DOHH2 (cell line): Measurements from ENCODE around the gene TSPAN4.
A peak's percentile ranks its signal among the peaks of the same experiment; 100 is the strongest.

ENCODE experiments used
- H3F3A ChIP-seq: fragments of 200-600 bp; sonication (generic), shearing (Covaris generic); 2 replicates; pipeline ENCODE4 v1.6.0; 2016; ENCODE audit warnings: antibody characterized with exemption, mild to moderate bottlenecking; ENCODE audit not compliant: control insufficient read depth, insufficient read depth
- H3K27ac ChIP-seq: fragments of 200-600 bp; sonication (generic); 2 replicates; pipeline ENCODE4 v1.5.1; 2014; ENCODE audit warnings: low read depth, mild to moderate bottlenecking, low read length, moderate library complexity
- H3K27me3 ChIP-seq: fragments of 200-600 bp; sonication (generic); 2 replicates; pipeline ENCODE4 v1.6.1; 2014; ENCODE audit warnings: mild to moderate bottlenecking, low read length, mixed read lengths; ENCODE audit not compliant: control insufficient read depth
- H3K36me3 ChIP-seq: fragments of 200-600 bp; sonication (generic); 2 replicates; pipeline ENCODE4 v1.6.1; 2014; ENCODE audit warnings: mild to moderate bottlenecking, low read length, moderate library complexity, mixed read lengths; ENCODE audit not compliant: control insufficient read depth
- H3K4me1 ChIP-seq: fragments of 200-600 bp; sonication (generic); 2 replicates; pipeline ENCODE4 v1.6.1; 2014; ENCODE audit warnings: mild to moderate bottlenecking, low read length, mixed read lengths; ENCODE audit not compliant: control insufficient read depth
- H3K4me2 ChIP-seq: fragments of 200-600 bp; sonication (generic); 2 replicates; pipeline ENCODE4 v1.6.0; 2014; ENCODE audit warnings: mild to moderate bottlenecking, low read length, moderate library complexity
- H3K4me3 ChIP-seq: fragments of 200-600 bp; sonication (generic); 2 replicates; pipeline ENCODE4 v1.5.1; 2014; ENCODE audit warnings: mild to moderate bottlenecking, low read length, mixed read lengths
- H3K79me2 ChIP-seq: fragments of 200-600 bp; sonication (generic); 2 replicates; pipeline ENCODE4 v1.6.1; 2014; ENCODE audit warnings: mild to moderate bottlenecking, low read length, mixed read lengths; ENCODE audit not compliant: control insufficient read depth
- H3K9me2 ChIP-seq: fragments of 200-600 bp; sonication (generic); replicated peaks from 2 replicates; pipeline ENCODE4 v1.6.1; 2014; ENCODE audit warnings: mild to moderate bottlenecking, low read length, mixed read lengths; ENCODE audit not compliant: control insufficient read depth
- H3K9me3 ChIP-seq: fragments of 200-600 bp; sonication (generic); 2 replicates; pipeline ENCODE4 v1.6.1; 2014; ENCODE audit warnings: antibody characterized with exemption, low read length, mixed read lengths; ENCODE audit not compliant: control insufficient read depth, insufficient read depth
- H4K20me1 ChIP-seq: fragments of 200-600 bp; sonication (generic); 2 replicates; pipeline ENCODE4 v1.6.0; 2014; ENCODE audit warnings: low read depth, mild to moderate bottlenecking, antibody characterized with exemption, low read length, moderate library complexity; ENCODE audit not compliant: control insufficient read depth, insufficient read depth
- EZH2phosphoT487 ChIP-seq: fragments of 200-600 bp; sonication (generic); IDR thresholded peaks from 2 replicates; pipeline ENCODE4 v1.6.1; 2017; ENCODE audit warnings: borderline replicate concordance, mild to moderate bottlenecking, antibody characterized with exemption, low read length, moderate library complexity, mixed read lengths
- TF ChIP-seq, protein P1 (sequence below): fragments of 200-600 bp; sonication (generic); IDR thresholded peaks from one replicate; pipeline ENCODE4 v1.5.1; 2014; ENCODE audit warnings: antibody characterized with exemption, mild to moderate bottlenecking, low read depth, low read length; ENCODE audit not compliant: poor library complexity, severe bottlenecking

Gene TSPAN4

GRCh38 chr11:794013-794765 is 48.5 kb upstream of the TSPAN4 start:
- no peak overlapping the region for H3K4me3 ChIP-seq
- H3K9me2 ChIP-seq = no peaks in the 10 kb centered on the region
- peaks cover 15% of the 10 kb centered on the region; the same call in 1 of the 2 replicates for H3F3A ChIP-seq
- peaks cover 17% of the 10 kb centered on the region; the same call in 1 of the 2 replicates for H3K36me3 ChIP-seq
- no peak overlapping the region for H3K27ac ChIP-seq
- H3K79me2 ChIP-seq = peaks cover 25% of the 10 kb centered on the region
- TF ChIP-seq, protein P1, sequence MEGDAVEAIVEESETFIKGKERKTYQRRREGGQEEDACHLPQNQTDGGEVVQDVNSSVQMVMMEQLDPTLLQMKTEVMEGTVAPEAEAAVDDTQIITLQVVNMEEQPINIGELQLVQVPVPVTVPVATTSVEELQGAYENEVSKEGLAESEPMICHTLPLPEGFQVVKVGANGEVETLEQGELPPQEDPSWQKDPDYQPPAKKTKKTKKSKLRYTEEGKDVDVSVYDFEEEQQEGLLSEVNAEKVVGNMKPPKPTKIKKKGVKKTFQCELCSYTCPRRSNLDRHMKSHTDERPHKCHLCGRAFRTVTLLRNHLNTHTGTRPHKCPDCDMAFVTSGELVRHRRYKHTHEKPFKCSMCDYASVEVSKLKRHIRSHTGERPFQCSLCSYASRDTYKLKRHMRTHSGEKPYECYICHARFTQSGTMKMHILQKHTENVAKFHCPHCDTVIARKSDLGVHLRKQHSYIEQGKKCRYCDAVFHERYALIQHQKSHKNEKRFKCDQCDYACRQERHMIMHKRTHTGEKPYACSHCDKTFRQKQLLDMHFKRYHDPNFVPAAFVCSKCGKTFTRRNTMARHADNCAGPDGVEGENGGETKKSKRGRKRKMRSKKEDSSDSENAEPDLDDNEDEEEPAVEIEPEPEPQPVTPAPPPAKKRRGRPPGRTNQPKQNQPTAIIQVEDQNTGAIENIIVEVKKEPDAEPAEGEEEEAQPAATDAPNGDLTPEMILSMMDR = no peak
- no peak for TF ChIP-seq EZH2phosphoT487
- H3K27me3 ChIP-seq = no peaks in the 10 kb centered on the region
- no peaks in the 10 kb centered on the region for H3K9me3 ChIP-seq
- H3K4me1 ChIP-seq = peaks cover 37% of the 10 kb centered on the region
- no peak overlapping the region; the same call in 1 of the 2 replicates for H3K4me2 ChIP-seq
- H4K20me1 ChIP-seq = peaks cover 4% of the 10 kb centered on the region; the same call in 1 of the 2 replicates

- H3K9me2 ChIP-seq = no peaks in the 10 kb centered on the region
- peaks cover 25% of the 10 kb centered on the region; the same call in 1 of the 2 replicates for H3K36me3 ChIP-seq
- H3K4me3 ChIP-seq = peak overlapping the region; percentile 93
- TF ChIP-seq, protein P1 = no peak
- no peak for TF ChIP-seq EZH2phosphoT487
- H3K79me2 ChIP-seq = peaks cover 25% of the 10 kb centered on the region
- peak overlapping the region; percentile 97 for H3K4me2 ChIP-seq
- H3K9me3 ChIP-seq = no peaks in the 10 kb centered on the region
- H4K20me1 ChIP-seq = peaks cover 4% of the 10 kb centered on the region; the same call in 1 of the 2 replicates
- peaks cover 33% of the 10 kb centered on the region for H3K4me1 ChIP-seq
- H3F3A ChIP-seq = peaks cover 15% of the 10 kb centered on the region; the same call in 1 of the 2 replicates
- no peaks in the 10 kb centered on the region for H3K27me3 ChIP-seq
- H3K27ac ChIP-seq = no peak overlapping the region
These were observed 47.7 kb upstream of the TSPAN4 start for GRCh38 chr11:794766-795633.

GRCh38 chr11:795634-796564 is 46.8 kb upstream of the TSPAN4 start:
- Histone ChIP-seq H3K79me2 (peaks cover 25% of the 10 kb centered on the region), H3K4me3 (peak overlapping the region; percentile 93), H3K4me2 (peak overlapping the region; percentile 97), H3F3A (peaks cover 12% of the 10 kb centered on the region; the same call in 1 of the 2 replicates), H4K20me1 (peaks cover 4% of the 10 kb centered on the region; the same call in 1 of the 2 replicates), H3K9me3 (no peaks in the 10 kb centered on the region), H3K9me2 (no peaks in the 10 kb centered on the region), H3K27me3 (no peaks in the 10 kb centered on the region), H3K27ac (peak overlapping the region; percentile 80), H3K4me1 (peaks cover 33% of the 10 kb centered on the region), H3K36me3 (peaks cover 34% of the 10 kb centered on the region)
- TF ChIP-seq EZH2phosphoT487 = no peak
- TF ChIP-seq, protein P1 = no peak
